Transverse colon (tissue), 3 donors: ENCODE measurements around the gene PID1.

ENCODE experiments used
- EP300 ChIP-seq: sonication (generic); formaldehyde crosslinking; IDR thresholded peaks from one replicate; pipeline ENCODE4 v1.6.1; 2017; ENCODE audit warnings: antibody characterized with exemption, low read depth
- TF ChIP-seq, protein P1 (sequence below), 5 experiments: fragments of 200-600 bp in 3 of 5; fragments of 450-650 bp in 2 of 5; sonication (generic) in 3 of 5; IDR thresholded peaks; 1 replicate in 2 of 5; 2 replicates in 3 of 5; pipeline ENCODE4 v1.5.1; 2016 to 2017; ENCODE audit warnings: antibody characterized with exemption in 5 of 5, inconsistent platforms in 3 of 5, mild to moderate bottlenecking in 2 of 5, moderate library complexity in 1 of 5

DNA sequence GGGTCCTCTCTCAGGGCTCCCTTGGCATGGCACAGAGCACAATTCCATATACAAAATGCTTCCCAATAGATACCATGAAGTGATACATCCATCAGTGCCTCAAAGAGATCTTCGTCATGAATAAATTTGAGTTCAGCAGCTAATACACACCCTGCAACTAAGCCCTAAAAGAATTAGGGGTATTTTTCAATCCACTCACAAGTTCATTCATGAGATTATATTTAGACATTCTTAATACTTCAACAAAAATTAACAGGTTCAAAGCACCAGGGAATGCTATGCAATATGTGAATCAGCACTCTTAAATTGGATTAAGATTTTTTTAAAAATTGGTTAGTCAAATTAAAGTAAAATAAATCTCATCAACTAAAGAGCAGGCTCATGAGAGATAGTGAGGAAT lies 79.7 kb downstream of the PID1 start:
- TF ChIP-seq, protein P1, sequence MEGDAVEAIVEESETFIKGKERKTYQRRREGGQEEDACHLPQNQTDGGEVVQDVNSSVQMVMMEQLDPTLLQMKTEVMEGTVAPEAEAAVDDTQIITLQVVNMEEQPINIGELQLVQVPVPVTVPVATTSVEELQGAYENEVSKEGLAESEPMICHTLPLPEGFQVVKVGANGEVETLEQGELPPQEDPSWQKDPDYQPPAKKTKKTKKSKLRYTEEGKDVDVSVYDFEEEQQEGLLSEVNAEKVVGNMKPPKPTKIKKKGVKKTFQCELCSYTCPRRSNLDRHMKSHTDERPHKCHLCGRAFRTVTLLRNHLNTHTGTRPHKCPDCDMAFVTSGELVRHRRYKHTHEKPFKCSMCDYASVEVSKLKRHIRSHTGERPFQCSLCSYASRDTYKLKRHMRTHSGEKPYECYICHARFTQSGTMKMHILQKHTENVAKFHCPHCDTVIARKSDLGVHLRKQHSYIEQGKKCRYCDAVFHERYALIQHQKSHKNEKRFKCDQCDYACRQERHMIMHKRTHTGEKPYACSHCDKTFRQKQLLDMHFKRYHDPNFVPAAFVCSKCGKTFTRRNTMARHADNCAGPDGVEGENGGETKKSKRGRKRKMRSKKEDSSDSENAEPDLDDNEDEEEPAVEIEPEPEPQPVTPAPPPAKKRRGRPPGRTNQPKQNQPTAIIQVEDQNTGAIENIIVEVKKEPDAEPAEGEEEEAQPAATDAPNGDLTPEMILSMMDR (IDR thresholded peaks at IDR 0.05), result no peak
- no peak for TF ChIP-seq EP300
